ENCODE data around the gene AIPL1.

AIPL1 gene

DNA sequence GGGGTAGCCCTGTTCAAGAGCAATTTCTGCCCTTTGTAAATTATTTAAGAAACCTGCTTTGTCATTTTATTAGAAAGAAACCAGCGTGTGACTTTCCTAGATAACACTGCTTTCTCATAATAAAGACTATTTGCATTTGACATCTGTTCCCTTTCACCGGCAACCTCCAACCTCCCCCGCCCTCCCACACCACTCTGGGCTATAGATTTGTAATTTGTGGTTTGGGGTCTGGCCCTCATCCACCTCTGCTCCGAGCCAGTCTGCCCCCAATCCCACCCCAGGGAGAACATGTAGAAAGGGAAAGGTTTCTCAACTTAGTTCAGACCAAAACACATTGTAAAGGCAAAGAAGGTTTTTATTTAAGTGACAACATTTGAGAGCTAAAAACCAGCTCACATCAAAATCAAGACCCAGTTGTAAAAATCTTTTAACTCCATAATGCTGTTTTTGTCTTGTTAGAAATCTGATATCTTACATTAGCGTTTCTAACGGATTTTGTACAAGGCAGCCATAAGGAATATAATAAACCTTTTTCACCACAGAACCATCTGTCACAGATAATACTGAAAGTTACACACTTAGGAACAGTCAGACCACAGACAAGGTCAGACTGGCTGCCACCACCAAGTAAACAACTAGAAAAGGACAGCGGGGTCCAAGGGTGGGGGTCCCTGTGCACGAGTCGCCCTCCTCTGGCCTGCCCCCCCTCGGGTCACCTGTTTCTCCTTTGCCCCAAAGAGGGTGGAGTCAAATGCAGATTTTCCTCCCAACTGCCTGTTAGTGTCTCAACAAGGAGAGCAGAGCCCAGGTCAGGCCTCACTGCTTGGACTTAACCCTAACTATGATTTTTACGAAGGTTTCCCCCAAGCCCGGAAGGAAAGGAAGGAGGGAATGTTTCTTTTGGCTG is 16.3 kb upstream of the AIPL1 start:
- DNase-seq (ENCODE audit: low read depth in 2 of 2), result no peak

- no peak for DNase-seq (ENCODE audit: low read depth in 2 of 2)
These were observed 14.4 kb upstream of the AIPL1 start for GRCh38 chr17:6449307-6449706.

- no peak for DNase-seq (ENCODE audit: low read depth in 2 of 2)
These were observed 13.6 kb upstream of the AIPL1 start for GRCh38 chr17:6448473-6448872.

GRCh38 chr17:6446516-6447100 is 11.7 kb upstream of the AIPL1 start:
- no peak for DNase-seq (ENCODE audit: low read depth in 2 of 2)

DNA sequence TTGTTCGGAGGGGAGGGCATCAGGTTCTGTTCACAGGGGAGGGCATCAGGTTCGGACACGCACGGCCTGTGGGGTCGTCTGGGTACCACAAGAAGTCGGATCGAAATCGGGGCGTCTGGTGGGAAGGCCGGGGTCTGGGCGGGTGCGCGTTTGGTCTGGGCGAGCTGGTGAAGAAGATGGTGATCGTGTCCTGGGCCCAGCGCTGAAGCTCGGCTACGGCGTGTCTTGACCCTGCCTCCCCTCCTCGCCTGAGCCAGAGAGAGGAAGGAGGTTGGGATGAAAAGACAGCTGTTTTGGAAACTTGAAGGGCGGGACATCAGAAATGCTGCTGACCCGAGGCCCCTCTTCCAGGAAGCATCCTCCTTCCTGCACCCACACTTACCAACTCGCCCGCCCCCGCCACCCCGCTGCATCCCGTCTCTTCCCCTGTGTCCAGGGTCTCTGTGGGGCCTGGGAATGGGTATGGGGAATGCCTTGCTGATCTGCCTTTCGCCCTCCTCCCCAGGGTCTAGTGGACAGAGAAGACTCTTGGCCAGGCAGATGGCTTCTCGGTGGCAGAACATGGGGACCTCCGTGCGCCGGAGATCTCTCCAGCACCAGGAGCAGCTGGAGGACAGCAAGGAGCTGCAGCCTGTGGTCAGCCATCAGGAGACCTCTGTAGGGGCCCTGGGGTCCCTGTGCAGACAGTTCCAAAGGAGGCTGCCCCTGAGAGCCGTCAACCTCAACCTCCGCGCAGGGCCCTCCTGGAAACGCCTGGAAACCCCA is 9.8 kb upstream of the AIPL1 start:
- no peak for DNase-seq (ENCODE audit: low read depth in 2 of 2)

DNA sequence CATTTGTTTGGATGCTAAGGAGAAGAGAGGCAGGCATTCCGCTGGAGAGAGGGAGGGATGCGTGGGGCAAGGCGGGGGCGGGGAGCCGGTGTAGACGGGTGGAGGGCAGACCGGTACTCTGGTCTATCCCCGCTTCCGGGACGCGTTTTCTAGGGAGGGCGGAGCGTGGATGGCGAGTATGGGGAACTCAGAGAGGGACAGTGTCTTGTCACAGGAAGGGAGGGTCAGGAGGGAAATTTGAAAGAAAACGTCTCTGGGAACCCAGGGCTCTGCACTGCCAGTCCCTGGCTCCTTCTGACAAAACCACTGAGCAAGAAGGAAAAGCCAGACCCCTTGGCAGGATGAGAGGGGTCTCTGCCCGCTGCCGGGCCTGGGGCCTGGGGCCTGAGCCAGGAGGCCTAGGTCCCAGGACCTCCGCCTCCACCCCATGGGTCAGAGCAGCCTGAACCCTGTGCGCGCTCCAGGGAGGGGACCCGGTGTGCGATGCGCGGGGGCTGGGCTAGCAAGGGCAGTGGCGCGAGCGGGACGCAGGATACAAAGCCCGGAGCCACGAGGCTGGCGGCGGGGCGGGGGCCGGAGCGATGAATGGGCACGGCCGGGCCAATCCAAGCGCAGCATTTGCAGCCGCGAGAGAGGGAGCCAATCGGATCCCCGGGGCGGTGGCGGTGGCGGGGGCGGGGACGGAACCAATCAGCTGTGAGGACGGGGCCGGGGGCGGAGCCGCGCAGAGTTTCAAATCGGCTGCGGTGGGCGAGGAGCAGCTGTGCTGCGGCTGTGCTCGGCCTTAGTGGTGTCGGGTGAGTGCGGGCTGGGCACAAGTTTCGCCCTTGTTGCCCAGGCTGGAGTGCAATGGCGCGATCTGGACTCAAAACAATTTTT is 9.0 kb upstream of the AIPL1 start, which contains the start of gene PIMREG:
Gene PIMREG, plus strand, starts transcription at position 764 of the 879 bp plus-strand sequence. CDS start 656 bp downstream, outside the sequence.
- peak; percentile 74 to 76 for DNase-seq (ENCODE audit: low read depth in 2 of 2)

DNA sequence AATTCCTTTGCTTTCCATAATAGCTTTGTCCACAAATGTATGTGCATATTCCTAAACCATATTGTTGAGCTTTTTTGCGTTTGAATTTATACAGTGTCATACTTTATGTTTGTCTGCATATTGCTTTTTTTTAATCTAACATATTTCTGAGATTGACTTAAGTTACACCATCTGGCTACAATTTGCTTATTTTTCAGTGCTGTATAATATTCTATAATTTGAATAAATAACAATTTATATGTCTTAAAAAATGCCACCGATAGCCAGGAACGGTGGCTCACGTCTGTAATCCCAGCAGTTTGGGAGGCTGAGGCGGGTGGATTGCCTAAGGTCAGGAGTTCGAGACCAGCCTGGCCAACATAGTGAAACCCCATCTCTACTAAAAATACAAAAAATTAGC is 7.9 kb upstream of the AIPL1 start:
- no peak for DNase-seq (ENCODE audit: low read depth in 2 of 2)

- no peak for DNase-seq (ENCODE audit: low read depth in 2 of 2)
These were observed 5.0 kb upstream of the AIPL1 start for GRCh38 chr17:6439951-6440350.

GRCh38 chr17:6437956-6438355 is 3.0 kb upstream of the AIPL1 start:
- DNase-seq (ENCODE audit: low read depth in 2 of 2), result no peak

DNA sequence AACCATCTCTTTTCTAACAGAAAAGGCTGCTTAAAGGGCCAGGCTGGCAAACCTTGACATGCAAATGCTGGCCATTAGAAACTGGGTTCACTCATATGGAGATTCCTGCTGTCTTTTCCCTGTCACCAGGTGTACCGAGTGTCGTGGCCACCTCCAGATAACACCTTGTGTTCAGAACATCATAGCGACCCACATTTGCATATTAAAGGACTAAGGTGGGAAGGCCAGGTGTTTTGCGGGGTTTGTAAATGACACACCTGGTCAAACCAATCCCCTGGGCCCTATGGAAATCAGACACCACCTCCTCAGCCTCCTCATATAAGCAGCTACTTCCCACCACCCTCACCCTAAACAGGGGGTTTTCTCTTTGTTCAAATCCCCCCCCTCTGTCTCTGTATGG is 2.5 kb upstream of the AIPL1 start:
- no peak for DNase-seq (ENCODE audit: low read depth in 2 of 2)

GRCh38 chr17:6435968-6436367 is 1.0 kb upstream of the AIPL1 start:
- no peak for DNase-seq (ENCODE audit: low read depth in 2 of 2)

- DNase-seq (ENCODE audit: low read depth in 2 of 2), result no peak
These were observed 4.2 kb downstream of the AIPL1 start for GRCh38 chr17:6430769-6431168.

GRCh38 chr17:6429266-6429665 is 5.7 kb downstream of the AIPL1 start:
- no peak for DNase-seq (ENCODE audit: low read depth in 2 of 2)

GRCh38 chr17:6428207-6428965 is 6.5 kb downstream of the AIPL1 start:
- DNase-seq (ENCODE audit: low read depth in 2 of 2), result no peak

GRCh38 chr17:6427279-6427781 is 7.6 kb downstream of the AIPL1 start:
- DNase-seq (ENCODE audit: low read depth in 2 of 2), result no peak

GRCh38 chr17:6426356-6427101 is 8.4 kb downstream of the AIPL1 start:
- no peak for DNase-seq (ENCODE audit: low read depth in 2 of 2)

- DNase-seq (ENCODE audit: low read depth in 2 of 2), result no peak
These were observed 9.5 kb downstream of the AIPL1 start for GRCh38 chr17:6425407-6425806.

GRCh38 chr17:6423931-6424330 is 11.0 kb downstream of the AIPL1 start:
- no peak for DNase-seq (ENCODE audit: low read depth in 2 of 2)

DNA sequence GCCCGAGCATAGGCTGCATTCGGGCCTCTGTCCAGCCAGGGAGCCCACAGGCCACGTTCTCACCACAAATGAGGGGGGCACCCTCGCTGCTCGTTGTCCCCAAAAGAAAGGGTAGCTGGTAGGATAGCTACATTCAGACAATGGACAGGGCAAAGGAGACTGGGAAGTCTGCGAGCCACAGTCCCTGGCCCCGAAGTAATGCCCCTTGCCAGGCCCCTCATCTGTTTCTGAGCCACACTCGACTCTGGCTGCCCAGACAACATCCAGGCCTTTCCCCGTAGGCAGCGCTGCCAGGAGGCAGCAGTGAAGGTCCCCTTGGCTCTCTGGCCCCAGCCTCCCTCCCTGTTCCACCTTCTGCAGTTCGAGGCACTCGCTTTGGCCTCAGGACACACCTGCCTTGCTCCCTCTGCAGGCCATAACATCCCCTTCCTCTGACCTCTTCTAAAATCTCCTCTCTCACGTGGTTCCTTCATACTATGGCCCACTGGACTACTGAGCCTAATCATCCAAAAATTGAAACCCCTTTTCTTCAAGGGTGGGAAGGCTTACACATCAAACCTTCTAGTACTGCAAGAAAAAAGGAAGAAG is 12.2 kb downstream of the AIPL1 start:
- DNase-seq (ENCODE audit: low read depth in 2 of 2), result no peak

All from fibroblast of skin of left biceps (primary cell).